Adrenal gland (tissue), 12 donors: ENCODE results near the gene THEM5. TPM values are rescaled to one million over a fixed set of nuclear protein-coding genes. Genes with fewer than 3 reads are reported as not detected.

ENCODE experiments used
- DNase-seq, 7 donors: peaks; one replicate each; pipeline ENCODE4 v3.0.0-alpha.2; 2019 to 2020
- H3K27ac ChIP-seq, 5 donors: fragments of 200-600 bp; sonication (generic) in 4 of 5; 1 replicate in 3 of 5; 2 replicates in 2 of 5; pipeline versions ENCODE4 v1.5.1 to v1.8.0; 2016 to 2020; ENCODE audit warnings: mild to moderate bottlenecking in 1 of 5
- H3K27me3 ChIP-seq: fragments of 200-600 bp; 2 replicates; pipeline ENCODE4 v1.8.0; 2021
- H3K36me3 ChIP-seq, 2 donors: fragments of 200-600 bp; replicated peaks in 1 of 2; 1 replicate in 1 of 2; 2 replicates in 1 of 2; pipeline versions ENCODE4 v1.5.1 to v1.8.0; 2018 to 2022
- H3K4me1 ChIP-seq, 2 donors: fragments of 200-600 bp; replicated peaks in 1 of 2; 1 replicate in 1 of 2; 2 replicates in 1 of 2; pipeline versions ENCODE4 v1.5.1 to v1.8.0; 2018 to 2021
- H3K4me3 ChIP-seq, 4 donors: fragments of 200-600 bp; sonication (generic) in 3 of 4; one replicate each; pipeline ENCODE4 v1.5.1; 2016 to 2018
- H3K9me3 ChIP-seq, 3 donors: fragments of 200-600 bp; sonication (generic) in 1 of 3; replicated peaks in 1 of 3; 1 replicate in 2 of 3; 2 replicates in 1 of 3; pipeline versions ENCODE4 v1.5.1 to v1.8.0; 2016 to 2021
- POLR2A ChIP-seq, 2 donors: fragments of 450-650 bp; IDR thresholded peaks; one replicate each; pipeline ENCODE4 v1.6.1; 2017; ENCODE audit warnings: antibody characterized with exemption in 2 of 2, mild to moderate bottlenecking in 2 of 2, moderate library complexity in 1 of 2
- WGBS, 4 donors: extraction: QIAGEN DNeasy Blood & Tissue Kit in 2 of 4; methylation state at CpG; one replicate each; pipeline versions ENCODE4 v1.1.5 to v1.1.7; 2013 to 2017; 5-methylcytosine and 5-hydroxymethylcytosine counted together
- intact Hi-C, 2 donors: fragments of 100-400 bp; cut with DNase I; formaldehyde crosslinking; loops; one replicate each; pipeline versions ENCODE4 v1.14.1 to v1.15.0; 2022 to 2023
- polyA plus RNA-seq, 3 donors: library from polyadenylated mRNA; stranded (reverse); fragments of 200-250 nt in 2 of 3; fragments of 350-450 nt in 1 of 3; fragmentation: Illumina TruSeq in 1 of 3; extraction: RNeasy Lipid Tissue Mini Kit (QIAGEN cat#74804) in 1 of 3; gene quantifications; one replicate each; pipeline ENCODE4 v1.2.3, GENCODE V29; 2013 to 2014
- total RNA-seq, 9 donors: library from RNA; depleted of rRNA in 4 of 9; stranded (reverse); fragments of >200 nt in 4 of 9; fragments of 120-200 nt in 1 of 9; fragmentation: NEBNext Ultra II Directional in 1 of 9; extraction: Animal tissue kit (Norgen Biotek cat#: 25700) in 1 of 9; gene quantifications; one replicate each; pipeline versions ENCODE4 v1.1.0 to v1.2.4, GENCODE V29; 2013 to 2023
- TF ChIP-seq, protein P1 (sequence below), 6 experiments: fragments of 450-650 bp in 4 of 6; fragments of 200-600 bp in 2 of 6; sonication (generic) in 1 of 6; IDR thresholded peaks; 1 replicate in 5 of 6; 2 replicates in 1 of 6; pipeline versions ENCODE4 v1.5.1 to v1.8.0; 2016 to 2021; ENCODE audit warnings: antibody characterized with exemption in 6 of 6, mild to moderate bottlenecking in 2 of 6, moderate library complexity in 1 of 6
- donor health status: healthy with polysubstance abuse.
- donor health status: Bipolar disorder and iron deficiency.
- donor health status: DM: yes; HTN: yes; CAD: no.
- donor health status: DM: no; HTN: no; CAD: no.
- donor health status: DM: no; HTN: no; CAD: no.
- donor health status: DM: yes; HTN: yes; CAD: no.

The THEM5 gene
- total and polyA plus RNA-seq, 12 donors: not detected

DNA sequence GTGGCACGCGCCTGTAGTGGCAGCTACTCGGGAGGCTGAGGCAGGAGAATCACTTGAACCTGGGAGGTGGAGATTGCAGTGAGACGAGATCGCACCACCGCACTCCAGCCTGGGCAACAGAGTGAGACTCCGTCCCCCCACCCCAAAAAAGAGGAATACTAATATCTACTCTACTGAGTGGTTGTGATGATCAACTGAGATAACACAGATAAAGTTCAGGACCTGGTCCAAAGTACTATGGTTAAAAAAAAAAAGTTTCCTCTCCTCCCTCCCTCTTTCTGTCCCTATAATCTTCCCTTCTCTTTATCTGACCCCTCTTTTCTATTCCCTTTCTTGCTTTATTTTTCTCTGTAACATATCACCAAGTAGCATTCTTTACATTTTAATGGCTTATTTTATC lies 17.9 kb downstream of the THEM5 start:
- intact Hi-C loops: no loop called here
- Histone ChIP-seq H3K4me3 (no peak overlapping the region), H3K4me1 (peaks cover 8 to 19% of the 10 kb centered on the region in 2 donors), H3K27ac (no peak overlapping the region), H3K36me3 (no peaks in the 10 kb centered on the region), H3K9me3 (no peaks in the 10 kb centered on the region), H3K27me3 (peaks cover 9% of the 10 kb centered on the region)
- 89 to 93% (median 91%) methylated on average over 7 of the region's 7 CpGs for WGBS, 4 donors
- TF ChIP-seq, protein P1, sequence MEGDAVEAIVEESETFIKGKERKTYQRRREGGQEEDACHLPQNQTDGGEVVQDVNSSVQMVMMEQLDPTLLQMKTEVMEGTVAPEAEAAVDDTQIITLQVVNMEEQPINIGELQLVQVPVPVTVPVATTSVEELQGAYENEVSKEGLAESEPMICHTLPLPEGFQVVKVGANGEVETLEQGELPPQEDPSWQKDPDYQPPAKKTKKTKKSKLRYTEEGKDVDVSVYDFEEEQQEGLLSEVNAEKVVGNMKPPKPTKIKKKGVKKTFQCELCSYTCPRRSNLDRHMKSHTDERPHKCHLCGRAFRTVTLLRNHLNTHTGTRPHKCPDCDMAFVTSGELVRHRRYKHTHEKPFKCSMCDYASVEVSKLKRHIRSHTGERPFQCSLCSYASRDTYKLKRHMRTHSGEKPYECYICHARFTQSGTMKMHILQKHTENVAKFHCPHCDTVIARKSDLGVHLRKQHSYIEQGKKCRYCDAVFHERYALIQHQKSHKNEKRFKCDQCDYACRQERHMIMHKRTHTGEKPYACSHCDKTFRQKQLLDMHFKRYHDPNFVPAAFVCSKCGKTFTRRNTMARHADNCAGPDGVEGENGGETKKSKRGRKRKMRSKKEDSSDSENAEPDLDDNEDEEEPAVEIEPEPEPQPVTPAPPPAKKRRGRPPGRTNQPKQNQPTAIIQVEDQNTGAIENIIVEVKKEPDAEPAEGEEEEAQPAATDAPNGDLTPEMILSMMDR (IDR thresholded peaks at IDR 0.05): no peak
- no peak for TF ChIP-seq POLR2A (IDR thresholded peaks at IDR 0.05)
- DNase-seq: no peak

DNA sequence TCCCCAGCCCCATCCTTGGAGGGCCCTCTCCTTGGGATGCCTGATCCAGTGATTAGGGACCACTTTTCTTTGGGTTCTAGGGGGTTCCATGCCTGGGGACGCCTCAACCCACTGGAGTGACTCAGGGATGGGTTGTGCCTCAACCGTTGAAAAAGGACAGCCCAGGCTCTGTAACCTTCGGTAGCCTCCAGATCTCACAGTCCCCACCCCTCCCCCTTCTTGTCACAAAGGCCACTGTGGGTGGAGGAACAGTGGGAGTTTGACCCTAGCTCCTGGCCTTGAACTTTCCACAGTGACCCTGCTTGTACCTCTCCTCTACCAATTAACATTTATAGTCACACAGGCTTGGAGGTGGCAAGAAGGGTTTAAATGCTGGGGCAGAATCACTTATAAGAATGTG lies 19.3 kb downstream of the THEM5 start:
- Histone ChIP-seq H3K27me3 (peaks cover 9% of the 10 kb centered on the region), H3K4me1 (peaks cover 8 to 11% of the 10 kb centered on the region in 2 donors), H3K9me3 (no peaks in the 10 kb centered on the region), H3K4me3 (no peak overlapping the region), H3K36me3 (no peaks in the 10 kb centered on the region), H3K27ac (no peak overlapping the region)
- DNase-seq: no peak
- intact Hi-C loops: no loop called here
- TF ChIP-seq, protein P1 (IDR thresholded peaks at IDR 0.05): no peak
- TF ChIP-seq POLR2A (IDR thresholded peaks at IDR 0.05): no peak
- 32 to 60% (median 45%) methylated on average over 1 to 3 of the region's 3 CpGs for WGBS, 4 donors

DNA sequence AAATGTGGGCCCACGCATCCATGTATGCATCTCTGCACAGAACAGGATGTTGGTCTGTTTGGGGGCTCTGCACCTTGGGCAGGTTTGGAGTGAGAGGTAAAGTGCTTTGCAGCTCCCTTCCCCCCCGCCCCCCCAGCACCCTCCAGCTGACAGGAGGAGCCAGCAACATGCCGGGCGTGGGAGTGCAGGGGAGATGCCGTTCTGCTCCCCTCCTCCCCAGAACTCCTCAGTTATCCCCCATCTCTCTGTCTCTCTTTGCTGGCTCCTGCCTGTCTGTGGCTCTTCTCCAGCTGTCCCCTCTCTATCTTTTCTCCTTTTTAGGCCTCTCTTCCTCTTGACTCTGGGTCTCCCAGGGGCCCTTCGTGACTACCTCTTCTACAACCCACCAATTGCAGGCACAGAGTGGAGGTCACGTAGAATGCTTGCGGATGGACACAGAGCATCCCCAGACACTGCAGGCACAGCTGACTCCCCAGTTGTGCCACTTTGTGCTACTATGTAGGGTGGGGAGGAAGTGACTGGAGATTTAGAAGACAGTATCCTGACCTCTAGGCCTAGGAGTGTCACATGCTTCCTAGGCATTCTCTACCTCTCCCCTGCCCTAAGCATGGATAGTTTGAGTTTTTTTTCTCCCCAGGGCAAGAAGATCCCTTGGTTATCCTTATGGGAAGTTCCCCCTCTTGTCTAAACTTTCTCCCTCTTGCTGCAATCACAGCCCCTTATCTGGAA lies 20.2 kb downstream of the THEM5 start:
- WGBS, 4 donors: 75 to 85% (median 79%) methylated on average over 6 to 8 of the region's 8 CpGs
- intact Hi-C loops: no loop called here

DNA sequence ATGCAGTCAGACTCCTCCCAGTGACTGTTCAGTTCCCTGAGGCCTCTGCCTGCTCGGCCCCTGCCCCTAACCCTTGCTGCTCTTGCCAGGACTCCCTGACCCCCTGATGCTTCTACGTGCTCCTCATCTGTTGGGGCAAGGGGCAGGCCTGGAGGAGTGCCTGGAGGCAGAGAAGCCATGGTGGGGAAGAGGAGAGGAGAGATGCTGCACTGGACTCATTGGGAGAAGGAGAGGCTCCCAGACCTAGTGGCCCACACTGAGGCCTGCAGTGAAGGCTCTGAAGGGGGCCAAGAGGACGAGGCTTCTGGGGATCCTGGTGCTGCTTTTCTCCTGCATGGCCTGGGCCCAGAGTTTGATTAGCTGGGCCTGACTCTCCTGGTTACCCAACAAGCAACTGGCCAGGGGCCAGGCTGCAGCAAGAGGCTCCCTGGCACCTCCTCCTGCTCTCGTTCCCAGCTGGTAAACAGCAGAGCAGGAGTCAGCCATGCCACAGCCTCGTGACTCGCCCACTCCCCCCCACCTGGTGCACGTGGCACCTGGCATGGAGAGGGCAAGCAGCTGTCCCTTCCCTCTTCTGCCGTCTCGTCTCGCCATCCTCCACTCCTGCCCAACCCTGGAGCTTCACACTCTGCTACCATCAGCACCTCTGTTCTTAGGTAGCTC lies 21.1 kb downstream of the THEM5 start:
- TF ChIP-seq, protein P1 (IDR thresholded peaks at IDR 0.05): no peak
- no peak for TF ChIP-seq POLR2A (IDR thresholded peaks at IDR 0.05)
- Histone ChIP-seq H3K27ac (peak overlapping the region in 1 of 5 donors; percentile 58), H3K27me3 (no peaks in the 10 kb centered on the region), H3K4me1 (peaks cover 0 to 7% of the 10 kb centered on the region in 2 donors), H3K36me3 (no peaks in the 10 kb centered on the region), H3K9me3 (no peaks in the 10 kb centered on the region), H3K4me3 (no peak overlapping the region)
- 42 to 76% (median 46%) methylated on average over 7 to 10 of the region's 10 CpGs for WGBS, 4 donors
- intact Hi-C loops: no loop called here
- peak; percentile 75 to 97 (median 91) for DNase-seq

More for the DNA sequence above, 20.2 kb downstream of the THEM5 start:
- Histone ChIP-seq H3K4me3 (no peak overlapping the region), H3K27me3 (peaks cover 2% of the 10 kb centered on the region), H3K27ac (peak overlapping the region in 1 of 5 donors; percentile 58), H3K4me1 (peaks cover 1 to 5% of the 10 kb centered on the region in 2 donors), H3K9me3 (no peaks in the 10 kb centered on the region), H3K36me3 (no peaks in the 10 kb centered on the region)
- no peak for DNase-seq
- TF ChIP-seq, protein P1 (IDR thresholded peaks at IDR 0.05): no peak
- TF ChIP-seq POLR2A (IDR thresholded peaks at IDR 0.05): no peak
